ENCODE measurements around the gene LRPAP1. TPM values are rescaled to one million over a fixed set of nuclear protein-coding genes. Genes with fewer than 3 reads are reported as not detected.
"Not testable (repeated sequence)": the region's sequence is repeated elsewhere in the genome, so short reads cannot be mapped to it uniquely, and the experiment has no call there.

Gene LRPAP1
- polyA plus RNA-seq, 2 of the 4 experiments (the other 2 are of a cell fraction) = 64.3 to 81.1 TPM

DNA sequence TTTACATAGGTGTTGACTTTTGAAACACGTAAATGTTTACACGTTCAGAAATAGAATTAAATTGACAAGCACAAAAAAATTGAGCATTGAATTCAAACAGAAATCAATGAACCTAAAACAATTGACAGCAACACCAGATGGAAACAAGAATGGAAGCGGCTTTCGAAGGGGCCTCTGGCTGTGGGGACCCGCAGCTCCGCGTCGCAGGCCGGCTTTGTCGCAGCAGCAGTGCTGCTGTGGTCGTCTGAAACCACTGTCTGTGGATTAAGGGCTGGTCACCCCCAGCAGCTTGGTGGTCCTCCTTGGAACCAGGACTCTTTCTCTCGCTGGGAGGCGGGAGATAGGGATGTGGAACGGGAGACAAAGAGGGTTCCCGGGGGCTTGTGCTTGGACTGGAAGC lies 37.4 kb upstream of the LRPAP1 start:
- H3K27ac ChIP-seq; H3K4me2 ChIP-seq; H3K4me1 ChIP-seq; CTCF ChIA-PET; FAIRE-seq; H3K4me3 ChIP-seq; POLR2A ChIA-PET; ATAC-seq; DNase-seq (ENCODE audit: low read depth in 1 of 2, low spot score in 1 of 2); H3K9me3 ChIP-seq: not testable (repeated sequence)
- WGBS (ENCODE audit: missing lambda C conversion rate) = 83% methylated on average over 11 of the region's 15 CpGs

DNA sequence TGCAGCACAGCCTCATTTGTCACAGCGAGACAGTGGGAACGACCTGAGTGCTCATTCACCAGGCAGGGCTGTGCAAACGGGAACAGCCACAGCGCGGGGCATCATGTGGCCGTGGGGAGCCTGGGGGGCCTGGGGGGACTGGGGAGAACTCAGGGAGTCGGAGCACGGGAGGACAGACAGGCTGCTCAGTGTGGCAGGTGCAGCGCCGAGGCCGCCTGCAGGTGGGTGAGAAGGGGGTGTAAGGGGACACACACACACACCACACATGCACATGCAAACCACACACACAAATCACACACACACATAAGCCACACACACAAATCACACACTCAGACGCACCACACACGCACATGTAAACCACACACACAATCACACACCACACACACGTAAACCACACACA lies 34.5 kb upstream of the LRPAP1 start:
- ATAC-seq = not testable (repeated sequence)
- CTCF ChIA-PET = interaction anchor here (1.0 kb wide), 1 partner anchor 314 kb away, joined by 4 read pairs; no protein-coding TSS in a partner anchor

DNA sequence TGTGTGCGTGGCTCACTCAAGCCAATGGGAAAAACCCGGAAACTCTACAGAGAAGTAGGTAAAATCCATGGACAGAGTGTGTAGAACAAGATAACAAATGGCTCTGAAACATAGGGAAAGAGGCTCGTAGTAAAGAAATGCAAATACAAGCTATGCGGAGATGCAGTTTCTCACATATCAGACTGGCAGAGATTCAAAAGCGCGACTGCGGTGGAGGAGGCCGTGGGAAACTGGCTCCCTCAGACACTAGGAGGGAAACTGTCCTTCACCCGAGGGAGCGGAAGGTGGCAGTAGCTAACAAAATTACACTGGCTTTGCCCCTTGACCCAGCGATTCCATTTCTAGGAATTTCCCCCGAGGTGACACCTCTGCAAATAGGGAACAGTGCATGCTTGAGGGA lies 34.1 kb upstream of the LRPAP1 start:
- POLR2A ChIA-PET; ATAC-seq; H3K4me3 ChIP-seq; H3K4me1 ChIP-seq; H3K9me3 ChIP-seq; H3K27ac ChIP-seq; DNase-seq (ENCODE audit: low read depth in 1 of 2, low spot score in 1 of 2); H3K4me2 ChIP-seq; FAIRE-seq: not testable (repeated sequence)
- WGBS (ENCODE audit: missing lambda C conversion rate) = 22% methylated on average over 10 of the region's 12 CpGs
- TF ChIP-seq SMC3 (IDR thresholded peaks at IDR 0.05) (peak; percentile 26; the same call in 2 of the 3 replicates), RAD21 (conservative IDR thresholded peaks at IDR 0.05 in 1 of 2, IDR thresholded peaks at IDR 0.05 in 1 of 2) (peak in 1 of 2 experiments; percentile 36; a peak in 2 of 5 replicates)
- TF ChIP-seq, protein P1, sequence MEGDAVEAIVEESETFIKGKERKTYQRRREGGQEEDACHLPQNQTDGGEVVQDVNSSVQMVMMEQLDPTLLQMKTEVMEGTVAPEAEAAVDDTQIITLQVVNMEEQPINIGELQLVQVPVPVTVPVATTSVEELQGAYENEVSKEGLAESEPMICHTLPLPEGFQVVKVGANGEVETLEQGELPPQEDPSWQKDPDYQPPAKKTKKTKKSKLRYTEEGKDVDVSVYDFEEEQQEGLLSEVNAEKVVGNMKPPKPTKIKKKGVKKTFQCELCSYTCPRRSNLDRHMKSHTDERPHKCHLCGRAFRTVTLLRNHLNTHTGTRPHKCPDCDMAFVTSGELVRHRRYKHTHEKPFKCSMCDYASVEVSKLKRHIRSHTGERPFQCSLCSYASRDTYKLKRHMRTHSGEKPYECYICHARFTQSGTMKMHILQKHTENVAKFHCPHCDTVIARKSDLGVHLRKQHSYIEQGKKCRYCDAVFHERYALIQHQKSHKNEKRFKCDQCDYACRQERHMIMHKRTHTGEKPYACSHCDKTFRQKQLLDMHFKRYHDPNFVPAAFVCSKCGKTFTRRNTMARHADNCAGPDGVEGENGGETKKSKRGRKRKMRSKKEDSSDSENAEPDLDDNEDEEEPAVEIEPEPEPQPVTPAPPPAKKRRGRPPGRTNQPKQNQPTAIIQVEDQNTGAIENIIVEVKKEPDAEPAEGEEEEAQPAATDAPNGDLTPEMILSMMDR (IDR thresholded peaks at IDR 0.05) = 0 out of 3 replicates have a peak, but pooled peaks have one; percentile 17
- CTCF ChIA-PET = interaction anchor here (0.9 to 1.0 kb wide), 2 partner anchors 314 to 316 kb away, joined by 3 to 4 read pairs; no protein-coding TSS in a partner anchor

More for the DNA sequence above, 34.5 kb upstream of the LRPAP1 start:
- H3K4me1 ChIP-seq; POLR2A ChIA-PET; DNase-seq (ENCODE audit: low read depth in 1 of 2, low spot score in 1 of 2); H3K27ac ChIP-seq; FAIRE-seq; H3K4me3 ChIP-seq; H3K4me2 ChIP-seq; H3K9me3 ChIP-seq: not testable (repeated sequence)
- 40% methylated on average over 5 of the region's 14 CpGs for WGBS (ENCODE audit: missing lambda C conversion rate)
- 0 out of 3 replicates have a peak, but pooled peaks have one; percentile 4 for TF ChIP-seq SMC3 (IDR thresholded peaks at IDR 0.05)
- TF ChIP-seq RAD21 (conservative IDR thresholded peaks at IDR 0.05 in 1 of 2, IDR thresholded peaks at IDR 0.05 in 1 of 2) = 0 out of 5 replicates have a peak, but pooled peaks of 1 of the 2 experiments have one; percentile 9
- TF ChIP-seq, protein P1 (IDR thresholded peaks at IDR 0.05) = 0 out of 3 replicates have a peak, but pooled peaks have one; percentile 1

DNA sequence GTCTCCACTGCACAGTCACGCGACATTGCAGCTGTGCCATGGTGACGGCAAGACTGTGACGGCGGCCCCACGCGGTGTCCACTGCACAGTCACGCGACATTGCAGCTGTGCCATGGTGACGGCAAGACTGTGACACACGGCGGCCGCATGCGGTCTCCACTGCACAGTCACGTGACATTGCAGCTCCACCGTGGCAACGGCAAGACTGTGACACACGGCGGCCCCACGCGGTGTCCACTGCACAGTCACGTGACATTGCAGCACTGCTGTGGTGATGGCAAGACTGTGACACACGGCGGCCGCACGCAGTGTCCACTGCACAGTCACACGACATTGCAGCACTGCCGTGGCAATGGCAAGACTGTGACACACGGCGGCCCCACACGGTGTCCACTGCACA lies 32.7 kb upstream of the LRPAP1 start:
- DNase-seq (ENCODE audit: low read depth in 1 of 2, low spot score in 1 of 2); POLR2A ChIA-PET; H3K27ac ChIP-seq; H3K4me1 ChIP-seq; ATAC-seq; H3K4me2 ChIP-seq; H3K4me3 ChIP-seq; H3K9me3 ChIP-seq; FAIRE-seq: not testable (repeated sequence)
- CTCF ChIA-PET = interaction anchor here (2.3 kb wide), 1 partner anchor 316 kb away, joined by 6 read pairs; no protein-coding TSS in a partner anchor
- TF ChIP-seq, protein P2, sequence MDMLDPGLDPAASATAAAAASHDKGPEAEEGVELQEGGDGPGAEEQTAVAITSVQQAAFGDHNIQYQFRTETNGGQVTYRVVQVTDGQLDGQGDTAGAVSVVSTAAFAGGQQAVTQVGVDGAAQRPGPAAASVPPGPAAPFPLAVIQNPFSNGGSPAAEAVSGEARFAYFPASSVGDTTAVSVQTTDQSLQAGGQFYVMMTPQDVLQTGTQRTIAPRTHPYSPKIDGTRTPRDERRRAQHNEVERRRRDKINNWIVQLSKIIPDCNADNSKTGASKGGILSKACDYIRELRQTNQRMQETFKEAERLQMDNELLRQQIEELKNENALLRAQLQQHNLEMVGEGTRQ (IDR thresholded peaks at IDR 0.05) = peak; percentile 33; the same call in 1 of the 2 replicates
- whole genome bisulfite sequencing (ENCODE audit: missing lambda C conversion rate) = 77% methylated on average over 27 of the region's 31 CpGs

DNA sequence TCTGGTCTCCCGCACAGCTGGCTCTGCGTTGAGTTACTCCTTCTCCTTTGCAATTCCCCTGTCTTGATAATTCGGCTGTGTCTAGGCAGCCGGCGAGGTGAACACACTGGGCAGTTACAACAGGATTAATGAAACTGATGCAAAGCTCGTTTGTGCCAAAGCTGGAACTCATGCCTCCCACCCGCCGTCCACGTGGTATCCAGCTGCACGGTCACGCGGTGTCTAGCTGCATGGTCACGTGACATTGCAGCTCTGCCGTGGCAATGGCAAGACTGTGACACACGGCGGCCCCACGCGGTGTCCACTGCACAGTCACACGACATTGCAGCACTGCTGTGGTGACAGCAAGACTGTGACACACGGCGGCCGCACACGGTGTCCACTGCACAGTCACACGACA lies 31.2 kb upstream of the LRPAP1 start:
- Histone ChIP-seq H3K4me3 (no peak overlapping the region), H3K4me1 (no peaks in the 10 kb centered on the region), H3K4me2 (no peak overlapping the region), H3K27ac (no peak overlapping the region), H3K9me3 (no peaks in the 10 kb centered on the region)
- no peak for ATAC-seq
- FAIRE-seq = no peak
- POLR2A ChIA-PET = no interaction called here
- CTCF ChIA-PET = interaction anchor here (2.3 kb wide), 1 partner anchor 317 kb away, joined by 6 read pairs; no protein-coding TSS in a partner anchor
- WGBS (ENCODE audit: missing lambda C conversion rate) = 68% methylated on average over 17 of the region's 24 CpGs
- no peak for TF ChIP-seq RNF2 (IDR thresholded peaks at IDR 0.05; ENCODE audit: borderline replicate concordance, low read depth)
- TF ChIP-seq, protein P2 (IDR thresholded peaks at IDR 0.05) = peak; percentile 56
- DNase-seq (ENCODE audit: low read depth in 1 of 2, low spot score in 1 of 2) = no peak

DNA sequence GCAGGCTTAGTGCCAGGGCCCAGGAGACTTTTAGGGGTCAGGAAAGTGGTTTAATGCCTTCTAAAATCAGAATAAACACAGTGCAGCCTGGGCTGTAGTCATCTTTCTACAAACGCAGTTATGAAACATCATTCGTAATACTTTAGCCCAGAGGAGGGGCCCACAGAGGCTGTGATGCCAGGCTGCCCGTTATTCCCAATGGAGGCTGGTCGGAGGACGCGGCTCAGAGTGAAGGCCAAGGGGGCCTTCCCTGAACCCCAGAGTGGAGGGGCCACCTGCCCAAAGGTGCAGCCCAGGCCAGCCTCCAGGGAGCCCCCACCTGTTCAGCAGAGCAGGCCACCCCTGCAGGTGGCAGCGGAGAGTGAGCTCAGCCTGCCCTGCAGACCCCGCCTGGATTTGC lies 29.9 kb upstream of the LRPAP1 start:
- DNase-seq (ENCODE audit: low read depth in 1 of 2, low spot score in 1 of 2); H3K4me3 ChIP-seq; H3K4me1 ChIP-seq; CTCF ChIA-PET; H3K9me3 ChIP-seq; H3K4me2 ChIP-seq; FAIRE-seq; POLR2A ChIA-PET; H3K27ac ChIP-seq; ATAC-seq: not testable (repeated sequence)
- 44% methylated on average over 2 of the region's 8 CpGs for WGBS (ENCODE audit: missing lambda C conversion rate)

DNA sequence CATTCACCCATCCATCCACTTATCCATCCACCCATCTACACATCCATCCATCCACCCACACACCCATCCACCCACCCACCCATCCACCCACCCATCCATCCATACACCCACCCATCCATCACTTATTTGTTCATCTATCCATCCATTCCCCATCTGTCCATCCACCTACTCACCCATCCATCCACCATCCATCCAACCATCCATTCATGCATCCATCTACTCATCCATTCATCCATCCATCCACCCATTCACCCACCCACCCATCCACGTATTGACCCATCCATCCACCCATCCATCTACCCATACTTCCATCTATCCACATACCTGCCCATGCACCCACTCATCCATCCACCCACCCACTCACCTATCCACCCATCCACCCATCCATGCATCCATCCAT lies 28.2 kb upstream of the LRPAP1 start:
- WGBS (ENCODE audit: missing lambda C conversion rate) = 0% methylated on average over 1 of the region's 1 CpG
- H3K27ac ChIP-seq; H3K4me3 ChIP-seq; DNase-seq (ENCODE audit: low read depth in 1 of 2, low spot score in 1 of 2); FAIRE-seq; ATAC-seq; H3K4me1 ChIP-seq; H3K9me3 ChIP-seq; H3K4me2 ChIP-seq; POLR2A ChIA-PET: not testable (repeated sequence)
- CTCF ChIA-PET = interaction anchor here (0.6 kb wide), 1 partner anchor 144 kb away, joined by 3 read pairs; no protein-coding TSS in a partner anchor
